ENCODE results near the gene BCL2A1.

The BCL2A1 gene

GRCh38 chr15:79988448-79989117 lies 17.6 kb upstream of the BCL2A1 start:
- no peak for TF ChIP-seq POLR2AphosphoS5 (IDR thresholded peaks at IDR 0.05; ENCODE audit: low read depth, low read length)

DNA sequence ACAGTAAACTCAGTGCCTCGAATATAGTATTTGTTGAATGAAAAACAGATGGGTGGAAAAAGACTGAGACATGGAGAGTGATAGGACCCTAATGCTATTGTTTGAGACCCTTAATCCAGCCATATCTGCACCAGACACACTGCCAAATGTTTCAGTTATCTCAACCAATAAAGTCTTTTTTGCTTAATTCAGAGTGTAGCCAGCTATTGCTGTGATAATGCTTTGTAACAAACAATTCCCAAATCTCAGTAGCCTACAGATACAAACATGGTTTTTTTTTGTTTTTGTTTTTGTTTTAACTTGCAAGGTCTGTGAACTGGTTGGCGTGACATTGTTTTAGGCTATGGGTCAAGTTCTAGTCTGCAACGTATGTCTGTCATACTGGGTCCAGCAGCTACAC lies 17.0 kb upstream of the BCL2A1 start:
- TF ChIP-seq TAF1 (IDR thresholded peaks at IDR 0.05; ENCODE audit: borderline replicate concordance, insufficient read depth, low read length) (no peak), SIN3A (IDR thresholded peaks at IDR 0.05; ENCODE audit: borderline replicate concordance, insufficient read depth, low read length) (no peak), POLR2AphosphoS5 (IDR thresholded peaks at IDR 0.05; ENCODE audit: low read depth, low read length) (no peak), REST (IDR thresholded peaks at IDR 0.05; ENCODE audit: insufficient read depth in 1 of 2, low read depth in 2 of 2, low read length in 2 of 2) (no peak), FOXP2 (optimal IDR thresholded peaks at IDR 0.05; ENCODE audit: borderline replicate concordance, extremely low read depth, extremely low read length, insufficient read depth) (no peak)

DNA sequence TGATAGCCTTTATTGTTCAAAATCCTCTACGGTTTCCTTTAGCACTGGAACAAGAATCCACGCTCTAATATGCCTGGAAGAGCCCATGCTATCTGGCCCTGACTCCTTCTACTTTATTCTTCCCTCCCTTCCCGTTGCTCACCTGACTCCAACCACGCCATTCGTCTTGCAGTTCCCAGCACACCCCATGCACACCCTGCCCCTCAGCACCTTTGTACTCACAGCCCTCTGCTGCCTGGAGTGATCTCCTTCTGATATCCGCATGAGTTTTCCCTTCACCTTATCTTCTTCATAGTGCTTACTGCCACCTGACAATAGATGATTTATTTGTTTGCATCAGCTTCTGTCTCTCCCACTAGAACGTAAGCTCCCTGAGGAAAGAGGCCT lies 16.6 kb upstream of the BCL2A1 start:
- TF ChIP-seq TAF1 (IDR thresholded peaks at IDR 0.05; ENCODE audit: borderline replicate concordance, insufficient read depth, low read length) (no peak), REST (IDR thresholded peaks at IDR 0.05; ENCODE audit: insufficient read depth in 1 of 2, low read depth in 2 of 2, low read length in 2 of 2) (no peak), SIN3A (IDR thresholded peaks at IDR 0.05; ENCODE audit: borderline replicate concordance, insufficient read depth, low read length) (no peak), POLR2AphosphoS5 (IDR thresholded peaks at IDR 0.05; ENCODE audit: low read depth, low read length) (no peak), FOXP2 (optimal IDR thresholded peaks at IDR 0.05; ENCODE audit: borderline replicate concordance, extremely low read depth, extremely low read length, insufficient read depth) (no peak)

- TF ChIP-seq SIN3A (IDR thresholded peaks at IDR 0.05; ENCODE audit: borderline replicate concordance, insufficient read depth, low read length), result no peak
- TF ChIP-seq REST (IDR thresholded peaks at IDR 0.05; ENCODE audit: insufficient read depth in 1 of 2, low read depth in 2 of 2, low read length in 2 of 2), result no peak
- TF ChIP-seq POLR2AphosphoS5 (IDR thresholded peaks at IDR 0.05; ENCODE audit: low read depth, low read length), result no peak
- TF ChIP-seq TAF1 (IDR thresholded peaks at IDR 0.05; ENCODE audit: borderline replicate concordance, insufficient read depth, low read length), result no peak
- no peak for TF ChIP-seq FOXP2 (optimal IDR thresholded peaks at IDR 0.05; ENCODE audit: borderline replicate concordance, extremely low read depth, extremely low read length, insufficient read depth)
Measured at GRCh38 chr15:79981831-79982455, 10.9 kb upstream of the BCL2A1 start.

DNA sequence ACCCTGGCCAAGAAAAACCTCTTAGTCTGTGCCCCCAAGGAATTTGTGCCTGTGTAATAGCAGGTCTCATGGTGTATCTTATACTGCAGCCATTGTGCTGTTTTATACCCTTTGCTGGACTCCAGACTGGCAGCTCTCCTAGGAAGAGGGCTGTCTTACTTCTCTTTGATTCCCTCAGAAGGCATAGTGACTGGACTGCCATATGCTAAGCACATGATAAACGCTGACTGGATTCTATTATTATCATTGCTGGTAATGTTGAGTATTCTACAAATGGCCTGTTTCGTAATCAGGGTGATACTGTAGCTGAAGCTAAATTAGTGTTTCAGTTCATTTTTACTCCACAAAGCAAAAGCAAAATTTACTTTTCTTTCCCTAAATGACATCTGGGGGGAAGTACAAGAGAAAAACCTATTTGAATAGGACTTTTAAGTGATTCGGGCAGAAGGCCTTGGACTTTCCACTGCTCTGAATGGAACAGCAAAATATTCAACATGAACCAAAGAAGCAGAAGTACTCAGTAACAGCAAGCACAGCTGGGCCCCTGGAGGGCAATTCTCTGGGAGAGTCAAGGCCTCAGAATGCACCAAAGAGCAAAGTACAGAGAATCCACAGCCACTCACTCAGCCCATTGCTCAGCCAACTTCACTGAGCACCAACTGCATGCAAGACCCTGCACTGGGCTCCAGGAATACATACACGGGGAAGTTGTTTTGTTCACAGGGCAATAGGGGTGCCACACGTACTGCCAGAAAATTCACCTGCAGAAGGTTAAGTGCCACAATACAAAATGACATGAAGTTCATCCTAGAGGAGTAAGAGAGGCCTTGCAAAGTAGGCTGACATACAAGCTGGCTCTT lies 7.9 kb upstream of the BCL2A1 start:
- TF ChIP-seq REST (IDR thresholded peaks at IDR 0.05; ENCODE audit: insufficient read depth in 1 of 2, low read depth in 2 of 2, low read length in 2 of 2) (no peak), FOXP2 (optimal IDR thresholded peaks at IDR 0.05; ENCODE audit: borderline replicate concordance, extremely low read depth, extremely low read length, insufficient read depth) (no peak), TAF1 (IDR thresholded peaks at IDR 0.05; ENCODE audit: borderline replicate concordance, insufficient read depth, low read length) (no peak), POLR2AphosphoS5 (IDR thresholded peaks at IDR 0.05; ENCODE audit: low read depth, low read length) (no peak)

Data from PFSK-1 (cell line).